Adrenal gland (tissue), 12 donors: ENCODE data around the gene PXMP2. TPM values are rescaled to one million over a fixed set of nuclear protein-coding genes. Genes with fewer than 3 reads are reported as not detected.

Experiments used
- DNase-seq, 7 donors: peaks; one replicate each; pipeline ENCODE4 v3.0.0-alpha.2; 2019 to 2020
- H3K27ac ChIP-seq, 5 donors: fragments of 200-600 bp; sonication (generic) in 4 of 5; 1 replicate in 3 of 5; 2 replicates in 2 of 5; pipeline versions ENCODE4 v1.5.1 to v1.8.0; 2016 to 2020; ENCODE audit warnings: mild to moderate bottlenecking in 1 of 5
- H3K27me3 ChIP-seq: fragments of 200-600 bp; 2 replicates; pipeline ENCODE4 v1.8.0; 2021
- H3K36me3 ChIP-seq, 2 donors: fragments of 200-600 bp; replicated peaks in 1 of 2; 1 replicate in 1 of 2; 2 replicates in 1 of 2; pipeline versions ENCODE4 v1.5.1 to v1.8.0; 2018 to 2022
- H3K4me1 ChIP-seq, 2 donors: fragments of 200-600 bp; replicated peaks in 1 of 2; 1 replicate in 1 of 2; 2 replicates in 1 of 2; pipeline versions ENCODE4 v1.5.1 to v1.8.0; 2018 to 2021
- H3K4me3 ChIP-seq, 4 donors: fragments of 200-600 bp; sonication (generic) in 3 of 4; one replicate each; pipeline ENCODE4 v1.5.1; 2016 to 2018
- H3K9me3 ChIP-seq, 3 donors: fragments of 200-600 bp; sonication (generic) in 1 of 3; replicated peaks in 1 of 3; 1 replicate in 2 of 3; 2 replicates in 1 of 3; pipeline versions ENCODE4 v1.5.1 to v1.8.0; 2016 to 2021
- POLR2A ChIP-seq, 2 donors: fragments of 450-650 bp; IDR thresholded peaks; one replicate each; pipeline ENCODE4 v1.6.1; 2017; ENCODE audit warnings: antibody characterized with exemption in 2 of 2, mild to moderate bottlenecking in 2 of 2, moderate library complexity in 1 of 2
- WGBS, 4 donors: extraction: QIAGEN DNeasy Blood & Tissue Kit in 2 of 4; methylation state at CpG; one replicate each; pipeline versions ENCODE4 v1.1.5 to v1.1.7; 2013 to 2017; 5-methylcytosine and 5-hydroxymethylcytosine counted together
- intact Hi-C, 2 donors: fragments of 100-400 bp; cut with DNase I; formaldehyde crosslinking; loops; one replicate each; pipeline versions ENCODE4 v1.14.1 to v1.15.0; 2022 to 2023
- polyA plus RNA-seq, 3 donors: library from polyadenylated mRNA; stranded (reverse); fragments of 200-250 nt in 2 of 3; fragments of 350-450 nt in 1 of 3; fragmentation: Illumina TruSeq in 1 of 3; extraction: RNeasy Lipid Tissue Mini Kit (QIAGEN cat#74804) in 1 of 3; gene quantifications; one replicate each; pipeline ENCODE4 v1.2.3, GENCODE V29; 2013 to 2014
- total RNA-seq, 9 donors: library from RNA; depleted of rRNA in 4 of 9; stranded (reverse); fragments of >200 nt in 4 of 9; fragments of 120-200 nt in 1 of 9; fragmentation: NEBNext Ultra II Directional in 1 of 9; extraction: Animal tissue kit (Norgen Biotek cat#: 25700) in 1 of 9; gene quantifications; one replicate each; pipeline versions ENCODE4 v1.1.0 to v1.2.4, GENCODE V29; 2013 to 2023
- TF ChIP-seq, protein P1 (sequence below), 6 experiments: fragments of 450-650 bp in 4 of 6; fragments of 200-600 bp in 2 of 6; sonication (generic) in 1 of 6; IDR thresholded peaks; 1 replicate in 5 of 6; 2 replicates in 1 of 6; pipeline versions ENCODE4 v1.5.1 to v1.8.0; 2016 to 2021; ENCODE audit warnings: antibody characterized with exemption in 6 of 6, mild to moderate bottlenecking in 2 of 6, moderate library complexity in 1 of 6
- donor health status: healthy with polysubstance abuse.
- donor health status: Bipolar disorder and iron deficiency.
- donor health status: DM: yes; HTN: yes; CAD: no.
- donor health status: DM: no; HTN: no; CAD: no.
- donor health status: DM: no; HTN: no; CAD: no.
- donor health status: DM: yes; HTN: yes; CAD: no.

PXMP2 gene
- total and polyA plus RNA-seq, 12 donors: 8.2 to 51.7 (median 20.2) TPM

GRCh38 chr12:132659146-132659545 is 28.2 kb upstream of the PXMP2 start:
- Histone ChIP-seq H3K27ac (no peak overlapping the region), H3K4me1 (no peaks in the 10 kb centered on the region), H3K9me3 (no peaks in the 10 kb centered on the region), H3K27me3 (no peaks in the 10 kb centered on the region), H3K4me3 (no peak overlapping the region), H3K36me3 (peaks cover 0 to 65% of the 10 kb centered on the region in 2 donors)
- intact Hi-C loops: no loop called here
- no peak for TF ChIP-seq POLR2A (IDR thresholded peaks at IDR 0.05)
- TF ChIP-seq, protein P1, sequence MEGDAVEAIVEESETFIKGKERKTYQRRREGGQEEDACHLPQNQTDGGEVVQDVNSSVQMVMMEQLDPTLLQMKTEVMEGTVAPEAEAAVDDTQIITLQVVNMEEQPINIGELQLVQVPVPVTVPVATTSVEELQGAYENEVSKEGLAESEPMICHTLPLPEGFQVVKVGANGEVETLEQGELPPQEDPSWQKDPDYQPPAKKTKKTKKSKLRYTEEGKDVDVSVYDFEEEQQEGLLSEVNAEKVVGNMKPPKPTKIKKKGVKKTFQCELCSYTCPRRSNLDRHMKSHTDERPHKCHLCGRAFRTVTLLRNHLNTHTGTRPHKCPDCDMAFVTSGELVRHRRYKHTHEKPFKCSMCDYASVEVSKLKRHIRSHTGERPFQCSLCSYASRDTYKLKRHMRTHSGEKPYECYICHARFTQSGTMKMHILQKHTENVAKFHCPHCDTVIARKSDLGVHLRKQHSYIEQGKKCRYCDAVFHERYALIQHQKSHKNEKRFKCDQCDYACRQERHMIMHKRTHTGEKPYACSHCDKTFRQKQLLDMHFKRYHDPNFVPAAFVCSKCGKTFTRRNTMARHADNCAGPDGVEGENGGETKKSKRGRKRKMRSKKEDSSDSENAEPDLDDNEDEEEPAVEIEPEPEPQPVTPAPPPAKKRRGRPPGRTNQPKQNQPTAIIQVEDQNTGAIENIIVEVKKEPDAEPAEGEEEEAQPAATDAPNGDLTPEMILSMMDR (IDR thresholded peaks at IDR 0.05): no peak
- 91 to 96% (median 92%) methylated on average over 9 to 16 of the region's 16 CpGs for WGBS, 4 donors
- no peak for DNase-seq

GRCh38 chr12:132660052-132660451 is 27.3 kb upstream of the PXMP2 start:
- Histone ChIP-seq H3K36me3 (peaks cover 0 to 65% of the 10 kb centered on the region in 2 donors), H3K27ac (no peak overlapping the region), H3K4me3 (no peak overlapping the region), H3K4me1 (no peaks in the 10 kb centered on the region), H3K27me3 (no peaks in the 10 kb centered on the region), H3K9me3 (no peaks in the 10 kb centered on the region)
- TF ChIP-seq, protein P1 (IDR thresholded peaks at IDR 0.05): no peak
- TF ChIP-seq POLR2A (IDR thresholded peaks at IDR 0.05): no peak
- DNase-seq: no peak
- intact Hi-C loops: no loop called here
- WGBS, 4 donors: 62 to 81% (median 76%) methylated on average over 5 of the region's 5 CpGs

DNA sequence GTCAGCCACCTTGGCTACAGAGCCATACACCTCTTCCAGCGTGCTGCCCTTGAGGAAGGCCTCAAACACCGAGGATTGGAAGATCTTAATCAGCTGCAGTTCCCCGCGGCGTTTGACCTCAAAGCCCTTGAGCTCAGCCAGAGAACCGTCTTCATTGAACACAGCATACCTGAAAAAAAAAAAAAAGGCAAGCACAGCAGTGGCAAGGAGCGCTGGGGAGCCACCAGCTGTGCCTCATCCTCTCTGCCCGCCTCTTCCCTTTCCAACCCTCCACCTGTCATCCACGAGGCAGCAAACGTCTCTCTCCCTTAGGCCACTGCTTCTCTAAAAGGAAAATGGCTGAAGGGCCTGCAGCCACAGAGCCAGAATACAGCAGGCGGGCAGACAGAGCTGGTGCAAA is 26.4 kb upstream of the PXMP2 start:
- Histone ChIP-seq H3K4me3 (no peak overlapping the region), H3K36me3 (peaks cover 0 to 67% of the 10 kb centered on the region in 2 donors), H3K27me3 (no peaks in the 10 kb centered on the region), H3K9me3 (no peaks in the 10 kb centered on the region), H3K4me1 (no peaks in the 10 kb centered on the region), H3K27ac (no peak overlapping the region)
- TF ChIP-seq POLR2A (IDR thresholded peaks at IDR 0.05): no peak
- TF ChIP-seq, protein P1 (IDR thresholded peaks at IDR 0.05): no peak
- no peak for DNase-seq
- intact Hi-C loops: no loop called here
- WGBS, 4 donors: 83 to 92% (median 88%) methylated on average over 11 of the region's 11 CpGs

DNA sequence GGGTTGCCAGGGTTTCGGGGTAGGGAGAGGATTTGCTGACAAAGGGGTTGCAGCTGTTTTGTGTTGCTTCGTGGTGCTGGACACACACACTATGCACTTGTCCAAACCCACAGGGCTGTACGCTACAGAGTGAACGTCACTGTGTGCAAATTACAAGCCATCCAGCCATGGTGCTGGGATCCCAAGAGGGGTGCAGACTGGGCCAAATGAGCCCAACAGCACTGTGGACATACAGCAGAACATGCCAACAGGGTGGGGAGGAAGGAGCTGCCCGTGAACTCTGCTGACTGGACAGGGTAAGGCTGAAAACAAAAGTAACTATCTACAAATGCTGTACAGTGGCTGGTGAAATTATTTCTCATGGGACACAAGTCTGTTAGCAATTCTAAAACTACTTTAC is 25.4 kb upstream of the PXMP2 start:
- no peak for DNase-seq
- Histone ChIP-seq H3K4me1 (no peaks in the 10 kb centered on the region), H3K27ac (no peak overlapping the region), H3K4me3 (no peak overlapping the region), H3K36me3 (peaks cover 0 to 71% of the 10 kb centered on the region in 2 donors), H3K27me3 (no peaks in the 10 kb centered on the region), H3K9me3 (no peaks in the 10 kb centered on the region)
- intact Hi-C loops: no loop called here
- 73 to 95% (median 77%) methylated on average over 5 of the region's 5 CpGs for WGBS, 4 donors
- TF ChIP-seq, protein P1 (IDR thresholded peaks at IDR 0.05): no peak
- TF ChIP-seq POLR2A (IDR thresholded peaks at IDR 0.05): no peak
